Mesendoderm (in vitro differentiated cells): ENCODE data around the gene MUSK.

Source experiments
- DNase-seq: peaks from one replicate; pipeline ENCODE4 v3.0.0; 2013
- H2AK5ac ChIP-seq: 2 replicates; pipeline ENCODE4 v1.6.1; 2013; ENCODE audit warnings: low read length, inconsistent platforms
- H2BK120ac ChIP-seq: 2 replicates; pipeline ENCODE4 v1.6.1; 2013; ENCODE audit warnings: low read depth, mild to moderate bottlenecking, low read length, moderate library complexity, mixed read lengths
- H2BK15ac ChIP-seq: replicated peaks from 2 replicates; pipeline ENCODE4 v1.6.1; 2013; ENCODE audit warnings: low read depth, mild to moderate bottlenecking, moderate library complexity
- H2BK5ac ChIP-seq: 2 replicates; pipeline ENCODE4 v1.6.1; 2013; ENCODE audit warnings: low read length, inconsistent platforms
- H3K18ac ChIP-seq: 2 replicates; pipeline ENCODE4 v1.6.1; 2013; ENCODE audit warnings: mild to moderate bottlenecking, low read length, mixed read lengths
- H3K23ac ChIP-seq: one replicate; pipeline ENCODE4 v1.6.1; 2013; ENCODE audit warnings: low read length
- H3K27ac ChIP-seq: 2 replicates; pipeline ENCODE4 v1.5.1; 2013; ENCODE audit warnings: low read depth, mild to moderate bottlenecking, inconsistent platforms, low read length, moderate library complexity
- H3K27me3 ChIP-seq: 2 replicates; pipeline ENCODE4 v1.6.1; 2013; ENCODE audit warnings: low read length, control low read depth, mild to moderate bottlenecking, inconsistent platforms; ENCODE audit not compliant: insufficient read depth, poor library complexity
- H3K36me3 ChIP-seq: 2 replicates; pipeline ENCODE4 v1.6.1; 2013; ENCODE audit warnings: low read length, inconsistent platforms; ENCODE audit not compliant: control insufficient read depth, insufficient read depth
- H3K4ac ChIP-seq: one replicate; pipeline ENCODE4 v1.6.1; 2013; ENCODE audit warnings: low read depth, mild to moderate bottlenecking, low read length, moderate library complexity
- H3K4me1 ChIP-seq: 2 replicates; pipeline ENCODE4 v1.6.1; 2013; ENCODE audit warnings: low read depth, low read length, inconsistent platforms; ENCODE audit not compliant: control insufficient read depth
- H3K4me2 ChIP-seq: 2 replicates; pipeline ENCODE4 v1.6.1; 2013; ENCODE audit warnings: low read length
- H3K4me3 ChIP-seq: 2 replicates; pipeline ENCODE4 v1.5.1; 2013; ENCODE audit warnings: mild to moderate bottlenecking, low read length
- H3K56ac ChIP-seq: one replicate; pipeline ENCODE4 v1.6.1; 2013; ENCODE audit warnings: low read length
- H3K79me1 ChIP-seq: 2 replicates; pipeline ENCODE4 v1.6.1; 2013; ENCODE audit warnings: low read length, inconsistent platforms
- H3K79me2 ChIP-seq: 2 replicates; pipeline ENCODE4 v1.6.1; 2013; ENCODE audit warnings: mild to moderate bottlenecking, low read length; ENCODE audit not compliant: control insufficient read depth, insufficient read depth
- H3K9ac ChIP-seq: 2 replicates; pipeline ENCODE4 v1.6.1; 2013; ENCODE audit warnings: low read length, inconsistent platforms
- H4K5ac ChIP-seq: one replicate; pipeline ENCODE4 v1.6.1; 2013; ENCODE audit warnings: low read length
- H4K8ac ChIP-seq: one replicate; pipeline ENCODE4 v1.6.1; 2013; ENCODE audit warnings: low read depth, mild to moderate bottlenecking, control low read depth, low read length, moderate library complexity
- WGBS: extraction: QIAGEN DNeasy Blood & Tissue Kit; methylation state at CpG from one replicate; pipeline ENCODE4 v1.1.7; 2013; ENCODE audit warnings: low lambda C conversion rate, missing lambda C conversion rate; ENCODE audit not compliant: insufficient coverage; ENCODE audit errors: extremely low coverage; 5-methylcytosine and 5-hydroxymethylcytosine counted together

MUSK gene

DNA sequence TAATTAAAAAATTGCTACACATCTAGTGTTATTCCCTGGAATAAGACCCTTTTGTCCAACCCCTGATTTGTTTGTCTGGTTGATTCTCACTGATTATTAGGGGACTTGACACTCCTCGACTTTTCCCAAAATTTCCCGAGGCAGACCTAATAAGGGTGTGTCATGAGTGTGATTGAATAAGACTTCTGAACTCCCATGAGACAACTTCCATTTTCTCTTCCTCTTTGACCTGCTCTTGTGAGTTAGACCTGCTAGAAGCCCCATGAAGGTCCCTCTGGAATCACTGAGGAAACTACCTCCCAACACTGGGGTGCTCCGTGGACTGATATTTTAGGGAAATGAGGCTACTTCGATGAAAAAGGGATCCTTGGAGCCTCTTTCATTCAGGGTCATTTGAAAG lies 83.4 kb downstream of the MUSK start:
- Histone ChIP-seq H3K27ac (no peak overlapping the region), H3K56ac (no peak overlapping the region), H2BK5ac (no peak overlapping the region), H4K8ac (no peak overlapping the region), H3K9ac (no peak overlapping the region), H3K36me3 (no peaks in the 10 kb centered on the region), H3K79me1 (no peaks in the 10 kb centered on the region), H3K4me3 (no peak overlapping the region), H3K4ac (no peak overlapping the region), H2BK120ac (no peak overlapping the region), H3K23ac (no peak overlapping the region), H3K27me3 (no peaks in the 10 kb centered on the region), H2BK15ac (no peak overlapping the region), H3K4me2 (no peak overlapping the region), H2AK5ac (no peak overlapping the region), H4K5ac (no peak overlapping the region), H3K4me1 (no peaks in the 10 kb centered on the region), H3K18ac (no peak overlapping the region), H3K79me2 (no peaks in the 10 kb centered on the region)
- DNase-seq: no peak
- no CpG with 5 or more reads among the region's 4 CpGs for WGBS

DNA sequence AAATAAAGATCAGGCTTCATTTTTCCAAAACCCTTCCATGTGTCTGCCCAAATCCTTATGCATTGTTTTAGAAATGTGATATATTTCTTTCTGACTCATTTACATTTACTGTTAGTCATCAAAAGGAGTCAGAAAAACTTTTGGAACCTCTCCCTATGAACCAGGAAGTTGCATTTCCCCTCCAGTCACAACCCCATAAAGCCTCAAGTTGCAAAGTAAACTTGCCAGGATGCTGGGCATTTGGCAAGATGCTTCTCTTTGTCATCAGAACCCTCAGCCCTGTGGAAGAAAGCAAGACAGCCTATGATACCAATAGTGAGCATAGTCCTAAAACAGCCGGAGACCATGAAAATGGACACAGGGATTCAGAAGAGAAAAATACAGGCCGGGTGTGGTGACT lies 84.2 kb downstream of the MUSK start:
- H2AK5ac ChIP-seq: no peak overlapping the region
- no peaks in the 10 kb centered on the region for H3K36me3 ChIP-seq
- no peak overlapping the region for H4K8ac ChIP-seq
- no peak overlapping the region for H2BK5ac ChIP-seq
- no CpG with 5 or more reads among the region's 2 CpGs for WGBS
- no peak overlapping the region for H3K56ac ChIP-seq
- no peak overlapping the region for H3K4me2 ChIP-seq
- no peak for DNase-seq
- no peaks in the 10 kb centered on the region for H3K4me1 ChIP-seq
- H3K27ac ChIP-seq: no peak overlapping the region
- H3K27me3 ChIP-seq: no peaks in the 10 kb centered on the region
- no peak overlapping the region for H3K23ac ChIP-seq
- no peak overlapping the region for H2BK15ac ChIP-seq
- no peak overlapping the region for H4K5ac ChIP-seq
- no peak overlapping the region for H2BK120ac ChIP-seq
- H3K9ac ChIP-seq: no peak overlapping the region
- H3K18ac ChIP-seq: no peak overlapping the region
- no peak overlapping the region for H3K4ac ChIP-seq
- no peaks in the 10 kb centered on the region for H3K79me1 ChIP-seq
- H3K4me3 ChIP-seq: no peak overlapping the region
- H3K79me2 ChIP-seq: no peaks in the 10 kb centered on the region

DNA sequence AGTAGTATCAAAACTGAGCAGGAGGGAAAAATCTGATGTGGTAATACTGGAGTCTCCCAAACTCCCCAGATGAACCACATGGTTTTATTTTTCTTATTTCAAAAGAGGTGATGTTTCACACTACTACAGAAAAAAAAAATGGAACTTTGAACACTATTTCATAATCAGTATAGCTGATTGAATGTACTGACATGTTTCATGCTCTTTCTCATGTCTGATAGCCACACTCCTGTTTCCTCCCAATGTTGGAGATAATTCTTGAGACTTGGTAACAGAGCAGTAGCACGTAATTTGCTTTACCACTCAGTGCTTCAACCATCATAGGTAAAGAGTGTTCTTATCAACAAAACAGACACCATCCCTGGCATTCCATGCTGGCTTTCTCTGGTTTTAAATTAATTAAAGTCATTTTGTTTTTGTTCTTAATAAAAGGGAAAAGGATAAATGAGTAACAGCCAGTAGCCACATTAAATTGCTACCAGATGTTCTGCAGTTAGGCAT lies 85.2 kb downstream of the MUSK start:
- Histone ChIP-seq H2BK120ac (no peak overlapping the region), H3K36me3 (no peaks in the 10 kb centered on the region), H2BK5ac (no peak overlapping the region), H4K8ac (no peak overlapping the region), H3K23ac (no peak overlapping the region), H4K5ac (no peak overlapping the region), H3K79me1 (no peaks in the 10 kb centered on the region), H3K27me3 (no peaks in the 10 kb centered on the region), H2AK5ac (no peak overlapping the region), H3K4me2 (no peak overlapping the region), H2BK15ac (no peak overlapping the region), H3K9ac (no peak overlapping the region), H3K4me1 (no peaks in the 10 kb centered on the region), H3K18ac (no peak overlapping the region), H3K4me3 (no peak overlapping the region), H3K79me2 (no peaks in the 10 kb centered on the region), H3K56ac (no peak overlapping the region), H3K4ac (no peak overlapping the region), H3K27ac (no peak overlapping the region)
- no peak for DNase-seq
- no CpG with 5 or more reads among the region's 1 CpG for WGBS

DNA sequence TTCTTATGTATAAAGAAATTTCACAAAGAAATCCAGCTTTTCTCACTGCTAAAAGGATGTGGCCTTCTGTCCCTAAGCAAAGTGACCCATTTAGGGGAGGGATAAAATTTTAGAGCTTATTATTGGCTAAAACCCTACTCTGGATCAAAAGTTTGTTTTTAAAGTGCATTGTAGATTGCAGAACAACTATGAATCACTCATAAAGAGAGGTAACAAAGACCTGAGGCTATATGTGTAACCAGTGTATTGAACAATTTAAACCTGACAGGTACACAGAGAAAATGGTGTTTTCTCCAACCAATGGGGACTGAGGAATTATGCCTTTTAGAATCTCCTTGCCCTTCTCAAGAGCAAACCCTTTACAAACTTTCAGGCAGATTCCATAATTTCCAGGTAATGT lies 86.6 kb downstream of the MUSK start:
- Histone ChIP-seq H3K4ac (no peak overlapping the region), H4K8ac (no peak overlapping the region)
- no peak for DNase-seq

DNA sequence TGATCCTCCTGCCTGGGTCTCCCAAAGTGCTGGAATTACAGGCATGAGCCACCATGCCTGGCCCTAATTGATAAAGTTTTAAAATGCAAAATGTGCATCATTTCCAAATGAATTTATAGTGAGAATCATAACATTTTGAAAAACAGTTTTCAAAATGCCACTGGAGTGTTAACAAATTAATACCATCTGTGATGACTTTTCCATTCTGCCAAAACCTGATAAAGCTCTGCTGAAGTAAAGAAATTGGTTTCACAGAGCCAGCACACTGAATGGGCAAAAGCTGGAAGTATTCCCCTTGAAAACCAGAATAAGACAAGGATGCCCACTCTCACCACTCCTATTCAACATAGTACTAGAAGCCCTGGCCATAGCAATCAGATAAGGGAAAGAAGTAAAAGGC lies 89.6 kb downstream of the MUSK start:
- Histone ChIP-seq H3K79me2 (no peaks in the 10 kb centered on the region), H2AK5ac (no peak overlapping the region), H3K4me2 (no peak overlapping the region), H3K4me3 (no peak overlapping the region), H3K27ac (no peak overlapping the region), H3K4me1 (no peaks in the 10 kb centered on the region), H3K9ac (no peak overlapping the region), H2BK15ac (no peak overlapping the region), H3K79me1 (no peaks in the 10 kb centered on the region), H2BK120ac (no peak overlapping the region), H3K36me3 (no peaks in the 10 kb centered on the region), H2BK5ac (no peak overlapping the region), H3K23ac (no peak overlapping the region), H3K56ac (no peak overlapping the region), H3K27me3 (no peaks in the 10 kb centered on the region), H4K8ac (no peak overlapping the region), H4K5ac (no peak overlapping the region), H3K4ac (no peak overlapping the region), H3K18ac (no peak overlapping the region)
- no peak for DNase-seq

More for the DNA sequence above, 86.6 kb downstream of the MUSK start:
- Histone ChIP-seq H2BK120ac (no peak overlapping the region), H3K9ac (no peak overlapping the region), H4K5ac (no peak overlapping the region), H3K56ac (no peak overlapping the region), H3K27ac (no peak overlapping the region), H3K4me3 (no peak overlapping the region), H2AK5ac (no peak overlapping the region), H3K4me1 (no peaks in the 10 kb centered on the region), H3K79me2 (no peaks in the 10 kb centered on the region), H3K23ac (no peak overlapping the region), H3K4me2 (no peak overlapping the region), H3K36me3 (no peaks in the 10 kb centered on the region), H3K27me3 (no peaks in the 10 kb centered on the region), H2BK5ac (no peak overlapping the region), H2BK15ac (no peak overlapping the region), H3K79me1 (no peaks in the 10 kb centered on the region), H3K18ac (no peak overlapping the region)

DNA sequence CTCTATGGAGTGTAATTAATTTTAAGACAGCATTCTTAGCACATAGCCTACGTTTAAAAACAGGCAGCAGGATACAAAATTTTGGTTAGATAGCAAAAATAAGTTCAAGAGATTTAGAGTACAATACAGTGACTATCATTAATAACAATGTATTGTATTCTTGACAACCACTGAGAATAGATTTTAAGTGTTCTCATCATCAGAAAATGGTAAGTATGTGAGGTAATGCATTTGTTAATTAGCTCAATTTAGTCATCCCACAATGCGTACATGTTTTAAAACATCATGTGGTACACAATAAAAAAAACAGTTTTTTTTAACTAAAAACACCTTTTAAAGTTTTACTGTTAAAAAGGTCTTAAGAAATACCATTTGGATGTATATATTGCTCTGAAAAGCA lies 94.2 kb downstream of the MUSK start:
- Histone ChIP-seq H2AK5ac (no peak overlapping the region), H3K4ac (no peak overlapping the region), H3K4me2 (no peak overlapping the region), H3K79me1 (no peaks in the 10 kb centered on the region), H3K56ac (no peak overlapping the region), H3K36me3 (no peaks in the 10 kb centered on the region), H3K9ac (no peak overlapping the region), H4K5ac (no peak overlapping the region), H4K8ac (no peak overlapping the region), H3K27ac (no peak overlapping the region), H3K79me2 (no peaks in the 10 kb centered on the region), H3K27me3 (no peaks in the 10 kb centered on the region), H3K4me3 (no peak overlapping the region), H3K23ac (no peak overlapping the region), H3K4me1 (no peaks in the 10 kb centered on the region), H3K18ac (no peak overlapping the region), H2BK120ac (no peak overlapping the region), H2BK15ac (no peak overlapping the region), H2BK5ac (no peak overlapping the region)
- no CpG with 5 or more reads among the region's 2 CpGs for WGBS
- no peak for DNase-seq
